GM10266 (cell line): ENCODE measurements around the gene ALG1L2.
"Not testable (repeated sequence)": the region's sequence is repeated elsewhere in the genome, so short reads cannot be mapped to it uniquely, and the experiment has no call there.

Source experiments
- DNase-seq: peaks from one replicate; pipeline ENCODE4 v3.0.0; 2012; ENCODE audit errors: extremely low spot score
- TF ChIP-seq, protein P1 (sequence below): IDR thresholded peaks from 2 replicates; pipeline ENCODE4 v1.5.1; 2012; ENCODE audit warnings: mild to moderate bottlenecking, low read depth; ENCODE audit not compliant: control insufficient read depth, insufficient read depth; ENCODE audit errors: missing control alignments

ALG1L2 gene

GRCh38 chr3:130093741-130094391 is 12.2 kb downstream of the ALG1L2 start:
- DNase-seq: peak; percentile 37

GRCh38 chr3:130094491-130094941 is 12.9 kb downstream of the ALG1L2 start:
- DNase-seq: not testable (repeated sequence)

More at GRCh38 chr3:130093741-130094391, 12.2 kb downstream of the ALG1L2 start:
- TF ChIP-seq, protein P1, sequence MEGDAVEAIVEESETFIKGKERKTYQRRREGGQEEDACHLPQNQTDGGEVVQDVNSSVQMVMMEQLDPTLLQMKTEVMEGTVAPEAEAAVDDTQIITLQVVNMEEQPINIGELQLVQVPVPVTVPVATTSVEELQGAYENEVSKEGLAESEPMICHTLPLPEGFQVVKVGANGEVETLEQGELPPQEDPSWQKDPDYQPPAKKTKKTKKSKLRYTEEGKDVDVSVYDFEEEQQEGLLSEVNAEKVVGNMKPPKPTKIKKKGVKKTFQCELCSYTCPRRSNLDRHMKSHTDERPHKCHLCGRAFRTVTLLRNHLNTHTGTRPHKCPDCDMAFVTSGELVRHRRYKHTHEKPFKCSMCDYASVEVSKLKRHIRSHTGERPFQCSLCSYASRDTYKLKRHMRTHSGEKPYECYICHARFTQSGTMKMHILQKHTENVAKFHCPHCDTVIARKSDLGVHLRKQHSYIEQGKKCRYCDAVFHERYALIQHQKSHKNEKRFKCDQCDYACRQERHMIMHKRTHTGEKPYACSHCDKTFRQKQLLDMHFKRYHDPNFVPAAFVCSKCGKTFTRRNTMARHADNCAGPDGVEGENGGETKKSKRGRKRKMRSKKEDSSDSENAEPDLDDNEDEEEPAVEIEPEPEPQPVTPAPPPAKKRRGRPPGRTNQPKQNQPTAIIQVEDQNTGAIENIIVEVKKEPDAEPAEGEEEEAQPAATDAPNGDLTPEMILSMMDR: no peak

DNA sequence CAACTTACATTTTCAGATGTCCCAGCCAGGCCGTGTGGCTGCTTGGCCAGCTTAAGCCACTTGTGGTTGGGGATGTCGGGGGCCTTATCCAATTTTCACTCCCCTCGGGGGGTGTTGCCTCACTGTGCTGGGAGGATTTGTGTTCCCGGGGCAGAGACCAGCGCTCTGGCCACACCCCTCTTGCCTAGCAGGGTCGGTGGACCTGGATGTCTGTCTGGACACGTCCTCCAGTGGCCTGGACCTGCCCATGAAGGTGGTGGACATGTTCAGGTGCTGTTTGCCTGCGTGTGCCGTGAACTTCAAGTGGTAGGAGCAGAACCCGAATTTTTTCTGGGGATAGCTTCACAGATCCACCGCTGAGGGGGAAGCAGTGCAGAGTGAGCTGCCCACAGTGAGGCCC is 14.2 kb downstream of the ALG1L2 start:
- DNase-seq: not testable (repeated sequence)

GRCh38 chr3:130097096-130097495 is 15.5 kb downstream of the ALG1L2 start:
- not testable (repeated sequence) for DNase-seq

DNA sequence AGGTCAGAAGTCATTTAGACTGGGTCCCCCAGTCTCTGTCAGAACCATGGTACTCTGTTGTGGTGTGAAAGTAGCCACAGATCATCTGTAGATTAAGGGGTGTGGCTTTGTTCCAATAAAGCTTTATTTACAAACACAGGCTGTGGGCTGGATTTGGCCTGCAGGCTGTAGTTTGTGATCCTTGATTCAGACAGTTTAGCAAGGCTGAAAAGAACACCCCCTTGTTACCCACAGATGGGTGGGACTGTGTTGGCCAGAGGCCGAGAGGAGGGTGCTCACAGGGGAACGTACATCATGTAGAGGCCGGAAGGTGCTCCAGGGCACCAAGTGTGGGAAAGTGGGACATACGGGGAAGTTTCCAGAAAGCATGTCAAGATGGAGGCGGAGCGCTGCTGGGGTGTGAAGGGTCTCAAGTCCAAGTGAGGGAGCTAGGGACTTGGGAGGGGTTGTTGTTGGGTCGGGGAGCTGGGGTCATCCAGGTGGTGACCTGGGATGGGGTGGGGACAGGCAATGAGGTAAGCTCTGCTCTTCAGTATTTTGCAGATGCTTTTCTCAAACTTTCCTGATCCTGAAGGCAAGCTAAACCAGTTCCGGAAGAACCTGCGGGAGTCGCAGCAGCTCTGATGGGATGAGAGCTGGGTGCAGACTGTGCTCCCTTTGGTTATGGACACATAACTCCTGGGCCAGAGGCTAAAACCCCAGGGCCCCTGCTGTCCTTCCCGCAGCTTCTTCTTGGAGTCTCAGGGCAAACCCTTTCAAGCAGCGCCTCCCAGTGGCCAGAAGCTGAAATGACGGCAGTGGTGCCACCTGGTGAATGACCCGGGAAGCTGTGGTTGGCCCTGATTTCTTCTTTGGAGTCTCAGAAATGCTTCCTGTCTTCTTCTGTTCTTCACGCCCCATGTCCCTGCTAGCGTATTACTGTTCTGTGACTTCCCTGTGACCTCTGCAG is 16.3 kb downstream of the ALG1L2 start:
- DNase-seq: not testable (repeated sequence)

GRCh38 chr3:130098639-130099385 is 17.2 kb downstream of the ALG1L2 start:
- DNase-seq: not testable (repeated sequence)

GRCh38 chr3:130102545-130102944 is 20.9 kb downstream of the ALG1L2 start:
- not testable (repeated sequence) for DNase-seq

GRCh38 chr3:130104191-130104590 is 22.6 kb downstream of the ALG1L2 start:
- DNase-seq: not testable (repeated sequence)

GRCh38 chr3:130107333-130107995 is 25.8 kb downstream of the ALG1L2 start:
- DNase-seq: not testable (repeated sequence)

GRCh38 chr3:130108836-130109585 is 27.4 kb downstream of the ALG1L2 start:
- DNase-seq: not testable (repeated sequence)

GRCh38 chr3:130110386-130111169 is 28.9 kb downstream of the ALG1L2 start:
- DNase-seq: not testable (repeated sequence)
